ENCODE data around the gene ZNF74.
"Not testable (repeated sequence)": the region's sequence is repeated elsewhere in the genome, so short reads cannot be mapped to it uniquely, and the experiment has no call there.

ZNF74 gene

GRCh38 chr22:20446383-20446970, 52.5 kb downstream of the ZNF74 start:
- Mint-ChIP-seq H3K27ac (no peak overlapping the region), H3K4me3 (no peak overlapping the region), H3K27me3 (no peaks in the 10 kb centered on the region), H3K4me1 (ENCODE audit: low read depth) (no peaks in the 10 kb centered on the region), H3K9me3 (no peaks in the 10 kb centered on the region), H3K36me3 (ENCODE audit: low read depth) (peaks cover 15% of the 10 kb centered on the region)

- H3K4me3 Mint-ChIP-seq: no peak overlapping the region
- H3K27ac Mint-ChIP-seq: no peak overlapping the region
- H3K36me3 Mint-ChIP-seq (ENCODE audit: low read depth): peaks cover 10% of the 10 kb centered on the region
- H3K27me3 Mint-ChIP-seq: no peaks in the 10 kb centered on the region
- no peaks in the 10 kb centered on the region for H3K9me3 Mint-ChIP-seq
- H3K4me1 Mint-ChIP-seq (ENCODE audit: low read depth): no peaks in the 10 kb centered on the region
Measured at GRCh38 chr22:20448630-20449029, 54.7 kb downstream of the ZNF74 start.

GRCh38 chr22:20449819-20450550, 56.0 kb downstream of the ZNF74 start:
- H3K4me3 Mint-ChIP-seq: no peak overlapping the region
- H3K9me3 Mint-ChIP-seq: no peaks in the 10 kb centered on the region
- no peaks in the 10 kb centered on the region for H3K27me3 Mint-ChIP-seq
- H3K4me1 Mint-ChIP-seq (ENCODE audit: low read depth): no peaks in the 10 kb centered on the region
- H3K27ac Mint-ChIP-seq: no peak overlapping the region
- H3K36me3 Mint-ChIP-seq (ENCODE audit: low read depth): peaks cover 4% of the 10 kb centered on the region

GRCh38 chr22:20450551-20450906, 56.6 kb downstream of the ZNF74 start:
- peaks cover under 1% of the 10 kb centered on the region for H3K4me1 Mint-ChIP-seq (ENCODE audit: low read depth)
- H3K27ac Mint-ChIP-seq: no peak overlapping the region
- no peaks in the 10 kb centered on the region for H3K9me3 Mint-ChIP-seq
- no peaks in the 10 kb centered on the region for H3K27me3 Mint-ChIP-seq
- no peak overlapping the region for H3K4me3 Mint-ChIP-seq
- peaks cover 4% of the 10 kb centered on the region for H3K36me3 Mint-ChIP-seq (ENCODE audit: low read depth)

- H3K9me3 Mint-ChIP-seq; H3K27ac Mint-ChIP-seq; H3K4me1 Mint-ChIP-seq (ENCODE audit: low read depth); H3K4me3 Mint-ChIP-seq; H3K27me3 Mint-ChIP-seq: not testable (repeated sequence)
- H3K36me3 Mint-ChIP-seq (ENCODE audit: low read depth): peaks cover 11% of the 10 kb centered on the region
Measured at GRCh38 chr22:20451129-20451778, 57.3 kb downstream of the ZNF74 start.

GRCh38 chr22:20451920-20452319, 58.0 kb downstream of the ZNF74 start:
- Mint-ChIP-seq H3K9me3 (no peaks in the 10 kb centered on the region), H3K4me1 (ENCODE audit: low read depth) (peaks cover 11% of the 10 kb centered on the region), H3K27me3 (no peaks in the 10 kb centered on the region)

GRCh38 chr22:20453222-20453621, 59.3 kb downstream of the ZNF74 start:
- Mint-ChIP-seq H3K4me1 (ENCODE audit: low read depth) (peaks cover 11% of the 10 kb centered on the region), H3K27ac (no peak overlapping the region), H3K4me3 (no peak overlapping the region), H3K9me3 (no peaks in the 10 kb centered on the region), H3K27me3 (no peaks in the 10 kb centered on the region), H3K36me3 (ENCODE audit: low read depth) (peaks cover 11% of the 10 kb centered on the region)

More at GRCh38 chr22:20451920-20452319, 58.0 kb downstream of the ZNF74 start:
- H3K27ac Mint-ChIP-seq: no peak overlapping the region
- peaks cover 11% of the 10 kb centered on the region for H3K36me3 Mint-ChIP-seq (ENCODE audit: low read depth)
- H3K4me3 Mint-ChIP-seq: no peak overlapping the region

- no peak overlapping the region for H3K4me3 Mint-ChIP-seq
- H3K27me3 Mint-ChIP-seq: no peaks in the 10 kb centered on the region
- peaks cover 19% of the 10 kb centered on the region for H3K36me3 Mint-ChIP-seq (ENCODE audit: low read depth)
- no peaks in the 10 kb centered on the region for H3K9me3 Mint-ChIP-seq
- H3K27ac Mint-ChIP-seq: no peak overlapping the region
- H3K4me1 Mint-ChIP-seq (ENCODE audit: low read depth): peaks cover 15% of the 10 kb centered on the region
Measured at GRCh38 chr22:20455709-20456063, 61.7 kb downstream of the ZNF74 start.

- no peak overlapping the region for H3K4me3 Mint-ChIP-seq
- H3K36me3 Mint-ChIP-seq (ENCODE audit: low read depth): peaks cover 19% of the 10 kb centered on the region
- H3K27me3 Mint-ChIP-seq: no peaks in the 10 kb centered on the region
- no peak overlapping the region for H3K27ac Mint-ChIP-seq
- no peaks in the 10 kb centered on the region for H3K9me3 Mint-ChIP-seq
- peaks cover 15% of the 10 kb centered on the region for H3K4me1 Mint-ChIP-seq (ENCODE audit: low read depth)
Measured at GRCh38 chr22:20456064-20456721, 62.2 kb downstream of the ZNF74 start.

GRCh38 chr22:20456722-20457076, 62.7 kb downstream of the ZNF74 start:
- no peak overlapping the region for H3K27ac Mint-ChIP-seq
- no peaks in the 10 kb centered on the region for H3K9me3 Mint-ChIP-seq
- no peaks in the 10 kb centered on the region for H3K27me3 Mint-ChIP-seq
- H3K4me3 Mint-ChIP-seq: no peak overlapping the region
- peaks cover 19% of the 10 kb centered on the region for H3K36me3 Mint-ChIP-seq (ENCODE audit: low read depth)
- peaks cover 15% of the 10 kb centered on the region for H3K4me1 Mint-ChIP-seq (ENCODE audit: low read depth)

- H3K36me3 Mint-ChIP-seq (ENCODE audit: low read depth): peaks cover 19% of the 10 kb centered on the region
- H3K27ac Mint-ChIP-seq: no peak overlapping the region
- H3K4me3 Mint-ChIP-seq: no peak overlapping the region
- peaks cover 19% of the 10 kb centered on the region for H3K4me1 Mint-ChIP-seq (ENCODE audit: low read depth)
- no peaks in the 10 kb centered on the region for H3K27me3 Mint-ChIP-seq
- no peaks in the 10 kb centered on the region for H3K9me3 Mint-ChIP-seq
Measured at GRCh38 chr22:20457506-20458240, 63.7 kb downstream of the ZNF74 start.

All from stimulated activated naive CD8-positive, alpha-beta T cell treated with anti-CD3 and anti-CD28 coated beads, Interleukin-15, Interleukin-2, amounts not matched to agents 100 ng/mL and 50 ng/mL, for 24 hours (primary cell).